GM18517 (cell line): ENCODE results near the gene CARMIL1.

ENCODE experiments used
- ATAC-seq: cut with Tn5 transposase; IDR thresholded peaks from one replicate; pipeline ENCODE4 v1.9.1; 2021; ENCODE audit warnings: mild to moderate bottlenecking, moderate library complexity; ENCODE audit not compliant: unreplicated experiment

CARMIL1 gene

DNA sequence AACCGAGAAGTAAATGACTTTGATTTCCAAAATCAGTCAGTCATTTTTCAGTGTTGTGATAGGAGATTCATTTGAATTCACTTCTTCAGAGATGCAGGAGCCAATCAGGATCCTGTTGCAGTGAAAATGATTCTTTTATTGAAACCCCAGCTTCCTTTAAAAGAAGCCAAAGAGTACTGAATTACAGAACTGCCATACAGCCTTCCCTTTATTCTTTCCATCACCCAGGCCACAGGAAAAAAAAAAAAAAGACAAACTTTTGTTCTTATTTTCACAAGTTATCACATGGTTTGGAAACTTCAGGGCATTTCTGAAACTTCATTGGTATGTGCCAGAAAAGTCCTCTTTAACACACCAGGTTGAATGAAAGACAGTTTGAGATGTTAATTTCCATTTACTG, 1.8 kb upstream of the CARMIL1 start:
- ATAC-seq: no peak

DNA sequence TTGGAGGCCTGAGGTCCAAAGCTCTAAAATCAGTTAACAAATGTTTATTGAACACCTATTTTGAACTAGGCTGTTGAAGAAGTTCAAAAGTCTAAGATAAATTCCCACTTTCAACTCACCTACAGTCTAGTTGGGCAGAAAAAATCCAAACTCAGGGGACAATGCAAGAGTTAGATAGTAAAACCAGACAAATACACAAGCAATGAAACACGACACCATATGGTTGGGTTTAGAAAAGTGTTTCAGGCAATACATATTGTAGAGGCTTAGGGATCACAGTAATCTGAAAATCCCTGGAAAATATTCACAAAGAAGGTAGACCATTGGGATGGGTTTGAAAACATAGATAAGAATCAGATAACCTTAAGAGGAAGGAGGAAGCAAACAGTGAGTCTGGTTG, 1.3 kb upstream of the CARMIL1 start:
- no peak for ATAC-seq

DNA sequence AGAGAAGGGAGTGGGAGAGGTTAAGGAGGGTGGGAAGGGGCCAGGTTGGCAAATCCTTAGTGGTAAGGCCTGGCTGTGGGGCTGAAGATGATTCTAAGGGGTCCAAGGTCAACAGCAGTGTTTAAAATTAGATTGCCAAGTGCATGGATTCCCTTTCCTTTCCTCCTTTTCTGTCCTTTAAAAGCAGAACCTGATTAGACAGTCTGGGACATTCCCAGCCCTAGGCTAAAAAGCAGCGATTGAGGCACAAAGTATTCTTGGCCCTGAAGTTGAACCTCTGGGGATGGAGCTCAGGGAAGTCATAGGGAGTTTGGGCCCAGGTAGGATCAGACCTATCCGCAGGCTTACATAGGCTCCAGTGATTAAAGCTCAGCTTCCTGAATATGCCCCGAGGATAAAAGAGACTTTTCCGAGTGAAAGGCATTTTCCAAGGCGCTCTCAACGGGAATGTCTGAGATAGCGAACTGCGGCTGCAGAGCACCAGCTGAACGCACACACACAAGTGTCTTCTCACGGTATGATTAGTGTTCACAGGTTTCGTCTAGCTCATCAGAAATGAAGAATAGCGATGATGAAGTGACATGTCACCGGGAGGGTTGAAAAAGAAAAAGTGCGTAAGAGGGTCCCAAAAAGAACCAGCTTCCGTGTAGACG, 787 bp upstream of the CARMIL1 start:
- ATAC-seq: peak; percentile 29

DNA sequence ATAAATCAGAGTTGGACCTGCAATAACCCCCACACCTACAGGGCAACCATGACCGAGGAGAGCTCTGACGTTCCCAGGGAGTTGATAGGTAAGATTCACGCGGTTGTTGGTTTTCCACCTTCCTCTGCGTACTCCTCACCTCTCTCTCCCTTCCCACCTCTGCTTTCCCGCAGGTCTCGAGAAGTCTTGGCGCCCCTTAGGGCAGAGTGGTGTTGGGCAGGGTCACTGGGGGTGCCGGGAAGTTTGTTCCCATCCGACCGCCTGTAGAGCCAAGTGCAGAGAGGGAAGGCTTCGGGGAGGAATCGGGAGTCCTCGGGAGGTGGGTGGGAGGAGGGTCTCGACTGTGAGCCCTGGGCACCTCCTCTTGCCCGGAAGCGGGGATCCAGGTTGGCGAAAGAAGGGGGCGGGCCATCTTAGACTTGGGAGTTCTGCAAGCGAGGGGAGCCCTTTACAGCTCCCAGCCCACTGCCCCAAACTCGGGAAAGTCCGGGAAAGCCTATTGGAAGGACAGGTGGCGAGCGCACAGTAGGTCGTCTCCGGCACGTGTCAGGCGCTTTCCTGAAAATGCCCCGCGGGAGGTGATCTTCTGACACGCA, 672 bp downstream of the CARMIL1 start:
- ATAC-seq: no peak

DNA sequence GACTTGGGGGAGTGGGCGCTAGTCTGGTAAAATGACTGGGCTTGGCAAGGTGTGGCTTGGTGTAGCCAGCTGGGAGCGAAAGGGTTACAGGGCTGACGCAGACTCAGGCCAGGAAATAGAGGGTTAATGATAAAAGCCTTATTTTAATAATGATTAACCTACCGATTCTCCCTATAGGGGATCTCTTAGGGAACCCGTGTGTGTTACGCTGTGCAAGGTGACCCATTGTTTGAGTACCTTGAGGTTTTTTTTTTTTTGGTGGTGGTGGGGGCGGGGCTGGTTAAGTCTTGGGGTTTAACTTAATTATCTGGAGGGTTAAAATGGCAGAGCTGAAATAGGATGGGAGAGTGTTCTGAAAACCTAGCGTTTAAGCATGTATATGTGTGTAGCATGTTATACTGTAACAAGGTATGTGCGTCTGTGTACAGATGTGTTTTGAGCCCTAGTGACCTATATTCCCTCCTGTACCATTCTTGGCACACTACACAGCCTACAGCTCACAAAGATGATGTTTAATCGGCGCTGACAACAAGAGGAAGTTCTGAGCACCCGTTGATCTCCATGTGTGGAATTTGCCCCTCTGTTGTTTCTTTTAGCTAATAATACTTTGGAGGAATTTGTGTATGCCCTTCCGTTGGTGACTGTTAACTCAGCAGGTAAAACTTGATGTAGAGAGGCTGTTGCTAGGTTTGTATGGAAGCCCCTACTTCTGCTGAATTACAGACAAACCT, 1.3 kb downstream of the CARMIL1 start:
- ATAC-seq: no peak

DNA sequence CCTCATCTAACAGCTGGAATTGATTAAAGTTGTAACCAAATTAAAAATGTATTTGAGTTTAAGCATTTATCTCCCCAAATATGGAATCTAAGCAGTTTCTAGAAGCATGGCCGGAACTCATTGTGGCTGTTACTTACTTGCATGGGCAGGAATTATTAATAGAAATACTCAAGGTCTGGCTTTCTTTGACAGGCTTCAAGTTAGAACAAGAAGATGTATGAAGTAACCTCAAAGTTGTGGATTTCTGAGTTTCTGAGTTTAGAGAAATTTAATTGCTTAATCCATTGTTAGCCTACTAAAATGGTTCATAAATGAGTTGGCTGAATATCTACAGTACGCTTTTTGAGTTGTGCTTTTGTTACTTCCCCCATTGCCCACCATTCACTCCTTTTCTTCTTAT, 7.7 kb downstream of the CARMIL1 start:
- ATAC-seq: no peak

DNA sequence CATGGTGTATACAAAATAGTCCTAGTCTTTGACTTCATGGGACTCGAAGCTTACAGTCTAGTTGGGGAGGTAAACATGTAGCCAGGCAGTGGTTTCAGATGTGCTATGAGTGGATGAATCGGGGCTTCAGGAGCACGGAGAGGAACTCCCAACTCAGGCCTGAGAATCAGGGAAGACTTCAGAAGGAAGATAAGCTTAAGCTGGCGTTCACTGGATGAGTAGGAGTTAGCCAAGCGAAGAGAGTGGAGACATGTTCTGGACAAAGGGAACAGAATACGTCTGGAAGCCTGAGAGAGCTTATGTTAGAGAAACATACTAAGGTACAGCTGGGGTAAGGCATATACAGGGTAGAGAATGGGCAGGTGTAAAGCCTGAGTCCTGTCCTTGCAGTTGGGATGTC, 8.8 kb downstream of the CARMIL1 start:
- no peak for ATAC-seq

DNA sequence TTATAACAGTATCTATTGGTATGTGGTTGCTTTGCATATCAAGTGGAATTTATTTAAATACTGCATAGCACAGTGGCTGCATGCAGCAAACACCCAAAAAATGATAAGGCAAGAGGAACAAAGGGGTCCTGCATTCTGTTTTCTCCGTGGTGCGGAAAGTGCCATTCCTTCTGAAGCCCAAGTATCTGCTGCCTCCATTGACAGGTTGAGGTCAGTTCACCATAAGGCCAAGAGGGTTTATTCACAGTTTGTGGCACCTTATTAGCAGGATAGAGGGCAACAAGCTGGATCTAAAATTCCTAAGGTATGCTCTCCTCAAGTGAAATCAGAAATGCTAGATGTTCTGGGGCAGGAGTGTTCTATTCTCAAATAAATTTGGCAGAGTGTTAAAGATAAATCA, 9.3 kb downstream of the CARMIL1 start:
- ATAC-seq: no peak

DNA sequence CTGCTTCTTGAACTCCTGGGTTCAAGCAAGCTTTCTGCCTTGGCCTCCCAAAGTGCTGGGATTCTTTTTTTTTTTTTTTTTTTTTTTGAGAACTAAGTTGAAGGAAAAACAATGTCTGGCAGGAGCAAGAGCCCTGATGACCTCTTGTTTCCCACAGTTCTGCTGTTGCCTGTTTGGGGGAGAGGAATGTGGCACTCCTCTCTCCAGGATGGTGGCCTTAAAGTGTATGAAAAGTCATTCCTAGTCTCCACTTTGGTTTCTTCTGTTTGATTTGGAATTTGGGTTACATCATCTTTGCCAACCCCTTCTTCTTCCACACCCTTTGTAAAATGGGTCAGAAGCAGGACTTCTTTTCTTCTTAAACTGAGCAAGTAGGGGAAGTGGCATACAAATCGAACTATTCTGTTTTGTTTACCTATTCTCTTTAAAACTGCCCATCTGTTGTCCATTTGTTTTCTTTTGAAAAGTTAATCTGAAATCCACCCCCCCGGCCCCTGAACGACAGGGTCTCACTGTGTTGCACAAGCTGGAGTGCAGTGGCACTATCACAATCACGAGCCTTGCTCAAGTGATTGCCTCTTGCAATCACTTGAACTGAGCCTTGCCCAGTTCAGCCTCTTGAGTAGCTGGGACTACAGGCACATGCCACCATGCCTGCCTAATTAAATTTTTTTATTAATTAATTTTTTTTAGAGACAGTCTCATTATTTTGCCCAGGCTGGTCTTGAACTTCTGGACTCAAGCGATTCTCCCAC, 11.3 kb downstream of the CARMIL1 start:
- no peak for ATAC-seq

DNA sequence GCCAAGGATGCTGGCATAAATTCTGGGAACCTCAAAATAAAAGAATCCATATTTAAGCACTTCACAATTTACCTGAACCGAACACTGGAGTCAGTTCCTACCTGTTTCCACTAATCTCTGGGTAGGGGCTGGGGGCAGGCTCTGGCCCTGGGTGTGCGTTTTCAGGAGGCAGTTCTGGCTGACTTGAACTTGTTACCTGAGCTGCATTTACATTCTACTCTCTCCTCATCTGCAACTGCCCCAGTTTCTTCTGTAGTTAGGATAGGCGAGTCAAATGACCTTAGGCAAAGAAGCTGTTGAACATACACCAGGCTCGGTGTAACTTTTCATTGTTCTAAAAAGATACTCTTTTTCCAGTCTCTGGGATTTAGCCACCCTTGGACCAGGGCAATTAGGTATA, 13.2 kb downstream of the CARMIL1 start:
- no peak for ATAC-seq

DNA sequence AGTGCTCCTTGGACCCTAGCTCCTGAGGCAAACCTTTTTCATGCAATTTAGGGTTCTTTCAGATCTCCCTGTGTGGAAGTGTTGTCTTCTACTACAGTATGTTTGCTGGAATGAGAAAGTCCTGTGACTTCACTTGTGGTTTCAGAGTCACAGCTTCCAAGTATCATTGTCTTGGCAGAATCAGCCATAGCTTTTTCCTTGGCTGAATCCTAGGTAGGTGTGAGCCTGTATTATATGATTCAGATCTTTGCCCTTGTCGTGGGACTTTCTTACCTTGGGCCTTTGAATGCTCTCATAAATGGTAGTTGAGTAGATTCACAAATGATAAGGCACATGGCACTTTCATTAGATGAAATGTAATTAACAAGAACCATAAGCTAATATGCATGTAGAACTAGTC, 16.5 kb downstream of the CARMIL1 start:
- no peak for ATAC-seq

DNA sequence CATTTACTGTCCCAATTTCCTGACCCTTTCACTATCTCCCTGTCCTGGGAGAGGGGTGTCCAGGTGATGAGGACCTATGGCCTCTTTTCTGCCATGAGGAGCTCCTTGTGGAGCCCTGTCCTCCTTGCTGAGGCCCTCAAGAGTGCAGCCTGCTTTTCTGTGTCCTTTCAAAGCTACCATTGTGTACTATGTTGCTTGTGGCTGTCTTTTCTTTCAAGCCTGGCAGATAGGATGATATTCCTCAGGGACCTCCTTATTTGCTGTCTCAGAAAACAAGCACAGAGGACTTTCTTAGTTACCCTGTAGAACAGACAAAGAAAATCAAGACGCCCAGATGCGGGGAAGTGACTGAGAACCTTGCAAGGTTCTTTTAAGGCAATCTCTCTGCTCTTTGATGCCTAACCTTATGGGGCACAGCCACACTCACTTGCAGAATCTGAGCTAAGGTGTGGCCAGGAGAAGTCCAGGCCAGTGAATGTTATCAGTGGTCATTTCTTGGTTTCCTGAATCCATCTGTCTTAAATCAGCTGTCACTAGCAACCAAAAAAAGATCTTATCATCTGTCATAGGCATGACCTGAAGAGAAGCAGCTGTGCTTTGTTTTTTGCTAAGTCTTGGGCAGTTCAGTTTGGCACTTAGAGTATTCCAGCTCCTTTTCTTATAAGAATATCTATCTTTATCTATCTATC, 17.2 kb downstream of the CARMIL1 start:
- ATAC-seq: no peak

DNA sequence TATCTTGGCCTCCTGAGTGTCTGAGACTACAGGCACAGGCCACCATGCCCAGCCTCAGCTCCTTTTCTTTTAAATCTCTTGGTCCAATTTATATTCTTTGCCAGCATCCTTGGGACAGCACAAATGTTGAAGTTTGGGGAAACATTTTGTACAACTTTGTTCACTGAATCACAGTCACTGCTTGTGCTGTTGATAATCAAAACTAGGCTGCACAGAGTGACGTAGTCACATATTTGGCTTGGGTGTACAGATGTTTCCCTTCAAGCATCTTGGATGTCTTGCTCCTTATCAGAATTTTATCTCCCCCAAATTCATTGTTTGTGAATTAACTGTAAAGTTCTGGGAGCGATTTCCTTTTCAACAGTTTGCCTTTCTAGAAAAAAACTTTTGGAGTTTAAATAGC, 17.9 kb downstream of the CARMIL1 start:
- no peak for ATAC-seq

DNA sequence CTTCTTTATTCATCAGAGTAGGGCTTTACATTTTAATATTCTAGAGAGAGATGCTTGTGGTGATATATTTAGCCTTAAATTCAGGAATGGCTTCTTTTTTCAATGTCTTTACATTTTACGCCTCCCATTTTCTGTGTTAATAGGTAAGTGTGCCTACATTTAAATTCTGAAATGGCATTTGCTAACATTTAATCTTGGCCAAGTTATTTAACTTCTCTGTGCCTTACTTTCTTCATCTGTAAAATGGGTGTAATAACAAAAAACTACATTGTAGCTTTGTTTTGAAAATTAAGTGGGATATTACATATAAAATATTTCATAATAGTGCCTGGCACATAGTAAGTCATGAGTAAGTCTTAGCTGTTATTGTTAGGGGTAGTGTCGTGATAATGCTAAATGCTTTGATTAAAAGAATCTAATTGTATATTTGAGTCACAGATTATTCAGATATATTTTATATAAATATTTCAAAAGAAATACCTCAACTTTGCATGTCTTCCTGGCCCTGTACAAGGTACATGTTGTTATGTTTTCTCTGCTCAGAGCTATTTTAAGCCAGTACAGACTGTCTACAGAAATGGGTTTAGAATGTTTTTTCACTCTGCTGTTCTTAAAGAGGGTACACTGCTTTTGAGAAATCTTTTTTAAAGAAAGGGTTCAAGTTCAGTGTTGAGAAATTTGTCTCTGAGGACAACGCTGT, 18.8 kb downstream of the CARMIL1 start:
- no peak for ATAC-seq

DNA sequence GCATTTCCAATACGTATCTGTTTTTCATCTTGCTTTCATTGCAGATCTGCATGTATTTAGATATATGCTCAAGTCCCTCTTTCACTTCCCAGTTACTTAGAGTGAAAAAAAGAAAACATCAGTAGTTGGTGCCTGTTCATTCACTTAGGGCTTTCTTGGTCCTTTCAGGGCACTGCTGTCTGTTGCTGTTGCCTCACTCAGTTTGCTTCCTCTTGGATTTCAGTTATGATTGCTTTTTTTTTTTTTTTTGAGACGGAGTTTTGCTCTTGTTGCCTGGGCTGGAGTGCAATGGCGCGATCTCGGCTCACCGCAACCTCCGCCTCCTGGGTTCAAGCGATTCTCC, 19.3 kb downstream of the CARMIL1 start:
- ATAC-seq: peak; percentile 55

DNA sequence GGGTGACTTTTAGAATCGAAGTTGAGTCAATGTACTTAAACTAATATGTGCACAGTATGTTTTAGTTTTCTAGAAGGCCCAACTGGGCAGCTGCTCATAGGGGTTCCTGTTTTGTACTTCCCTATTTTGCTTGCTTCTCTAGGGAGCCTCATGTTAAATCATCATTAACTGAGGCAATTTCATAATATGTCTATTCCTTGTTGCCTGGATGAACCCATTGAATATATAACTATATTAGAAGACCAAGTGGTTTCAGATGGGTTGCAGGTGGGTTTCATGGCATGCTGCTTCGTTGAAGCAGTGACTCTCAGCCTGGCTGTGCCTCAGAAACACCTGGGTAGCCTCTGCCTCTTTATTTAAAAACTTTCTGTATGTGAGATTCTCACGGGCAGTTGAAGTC, 22.2 kb downstream of the CARMIL1 start:
- peak; percentile 54 for ATAC-seq

DNA sequence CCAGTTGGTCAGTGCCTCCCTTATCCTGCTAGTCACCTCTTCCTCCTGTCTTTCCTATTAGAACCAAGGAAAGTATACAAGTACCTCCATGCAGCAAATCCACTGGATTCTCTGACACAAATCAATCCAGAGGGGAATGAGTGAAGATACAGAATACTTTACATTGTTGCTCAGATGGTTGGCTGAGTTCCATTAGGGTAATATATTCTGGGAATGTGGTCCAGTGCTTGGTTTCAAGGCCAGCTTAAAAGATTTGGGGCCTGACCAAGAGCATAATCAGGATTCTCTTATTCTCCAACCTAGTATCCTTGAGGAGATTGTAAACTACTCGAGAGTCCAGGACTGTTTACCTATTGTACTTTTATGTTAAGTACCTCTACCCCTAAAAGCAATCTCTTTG, 23.0 kb downstream of the CARMIL1 start:
- no peak for ATAC-seq

DNA sequence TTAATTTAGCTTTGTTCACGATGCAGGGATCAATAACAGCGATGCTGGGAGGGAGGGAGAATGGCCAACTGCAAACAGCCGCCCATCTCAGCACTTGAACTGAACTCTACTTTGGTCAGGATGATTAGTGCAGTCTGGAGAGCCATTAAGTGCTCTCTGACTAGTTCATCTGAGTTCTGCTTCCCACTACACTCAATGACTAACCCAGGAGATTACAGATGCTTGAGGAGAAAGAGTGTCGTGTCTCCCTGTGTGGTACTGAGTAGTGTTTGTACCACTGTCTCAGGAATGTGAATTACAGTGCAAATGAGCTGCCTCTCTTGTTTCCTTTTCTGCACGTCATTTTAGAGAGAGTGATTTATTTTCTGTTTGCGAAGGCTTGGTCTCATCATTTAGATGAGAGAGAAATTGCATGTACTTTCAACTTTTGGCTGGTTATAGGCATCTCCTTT, 23.5 kb downstream of the CARMIL1 start:
- no peak for ATAC-seq

DNA sequence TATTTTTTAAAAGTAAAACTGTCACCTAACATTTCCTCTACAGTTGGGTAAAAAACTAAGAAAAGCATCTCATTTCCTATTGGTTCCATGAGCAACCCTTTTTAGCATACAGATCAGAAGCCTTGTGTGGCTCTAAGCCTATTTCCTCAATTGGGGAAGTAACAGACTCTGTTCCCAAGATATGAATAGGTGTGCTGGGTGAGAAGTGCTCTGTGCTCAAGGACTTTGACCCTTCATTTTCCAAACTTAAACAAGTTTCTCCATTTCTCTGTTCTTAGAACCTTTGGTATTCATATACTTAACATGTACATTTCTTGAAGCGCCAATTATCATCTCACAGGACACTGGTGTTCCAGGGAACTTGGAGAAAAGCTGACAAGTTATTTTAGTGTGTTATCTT, 24.1 kb downstream of the CARMIL1 start:
- no peak for ATAC-seq

DNA sequence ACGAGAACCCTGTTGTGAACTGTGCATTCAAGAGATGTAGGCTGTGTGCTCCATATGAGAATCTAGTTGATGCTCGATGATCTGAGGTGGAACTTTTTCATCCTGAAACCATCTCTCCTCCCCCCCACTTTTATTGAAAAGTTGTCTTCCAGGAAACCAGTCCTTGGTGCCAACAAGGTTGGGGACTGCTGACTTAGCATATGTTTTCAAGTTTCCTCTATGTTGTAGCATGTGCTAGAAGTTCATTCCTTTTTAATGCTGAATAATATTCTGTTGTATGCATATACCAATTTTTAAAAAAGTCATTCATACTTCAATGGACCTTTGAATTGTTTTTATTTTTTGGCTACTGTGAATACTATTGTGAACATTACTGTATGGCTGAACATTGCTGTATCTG, 27.2 kb downstream of the CARMIL1 start:
- no peak for ATAC-seq
